Transverse colon (tissue), 4 donors: ENCODE measurements around the gene CCNL1.

Experiments
- CTCF ChIP-seq, 5 experiments: fragments of 200-600 bp in 3 of 5; fragments of 450-650 bp in 2 of 5; sonication (generic) in 3 of 5; IDR thresholded peaks; 1 replicate in 2 of 5; 2 replicates in 3 of 5; pipeline ENCODE4 v1.5.1; 2016 to 2017; ENCODE audit warnings: antibody characterized with exemption in 5 of 5, inconsistent platforms in 3 of 5, mild to moderate bottlenecking in 2 of 5, moderate library complexity in 1 of 5
- POLR2A ChIP-seq: fragments of 450-650 bp; IDR thresholded peaks from one replicate; pipeline ENCODE4 v1.6.1; 2016; ENCODE audit warnings: antibody characterized with exemption, mild to moderate bottlenecking, moderate library complexity
- POLR2AphosphoS5 ChIP-seq, 3 donors: sonication (generic); formaldehyde crosslinking; IDR thresholded peaks; one replicate each; pipeline ENCODE4 v1.6.1; 2016; ENCODE audit warnings: antibody characterized with exemption in 3 of 3

- no peak for TF ChIP-seq CTCF (IDR thresholded peaks at IDR 0.05)
- no peak for TF ChIP-seq POLR2A
- no peak for TF ChIP-seq POLR2AphosphoS5 (IDR thresholded peaks at IDR 0.05)
Observed at GRCh38 chr3:157122832-157123427, 37.0 kb downstream of the CCNL1 start.
